NCI-H2227 (cell line): ENCODE measurements around the gene TRIO.
A peak's percentile ranks its signal among the peaks of the same experiment; 100 is the strongest.

Source experiments
- DNase-seq: peaks from one replicate; lab custom pipeline; 2025; ENCODE audit not compliant: unreplicated experiment; lab: John Stamatoyannopoulos, UW

The TRIO gene

DNA sequence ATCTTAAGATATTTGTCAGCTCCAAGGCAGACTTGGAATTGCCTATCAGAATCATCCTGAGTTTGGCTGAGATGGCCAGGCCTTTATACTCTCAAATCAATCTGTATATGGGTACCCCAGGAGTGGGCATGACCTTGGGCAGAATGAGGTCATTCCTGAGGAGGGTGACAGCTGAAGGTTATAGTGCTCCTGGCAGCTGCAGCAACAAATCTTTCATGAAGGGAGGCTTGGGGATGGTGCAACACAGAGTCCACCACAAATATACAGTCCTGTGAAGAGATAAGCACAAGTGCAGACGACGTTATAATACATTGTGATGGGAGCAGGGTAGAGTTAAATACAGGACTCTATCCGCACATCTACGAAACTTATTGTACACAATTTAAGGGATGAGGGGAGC, 21.1 kb upstream of the TRIO start:
- DNase-seq: no peak

DNA sequence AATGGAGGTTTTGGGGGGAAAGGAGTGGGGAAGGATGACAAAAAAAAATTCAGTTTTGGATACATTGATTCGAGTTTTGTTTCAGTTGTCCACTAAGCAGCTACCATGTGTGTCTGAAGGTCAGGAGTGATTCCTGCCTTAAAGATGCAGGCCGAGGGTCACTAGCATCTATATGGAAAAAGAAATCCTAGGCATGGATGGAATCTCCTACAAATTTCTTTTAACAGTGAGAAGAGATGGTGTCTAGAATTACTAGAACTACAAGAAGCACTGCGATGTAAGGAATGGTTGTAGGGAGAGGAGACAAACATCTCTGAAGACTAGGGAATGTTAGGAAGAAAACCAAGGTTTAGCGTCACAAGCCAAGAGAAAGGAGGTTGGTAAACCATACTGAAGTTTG, 19.6 kb upstream of the TRIO start:
- DNase-seq: no peak

DNA sequence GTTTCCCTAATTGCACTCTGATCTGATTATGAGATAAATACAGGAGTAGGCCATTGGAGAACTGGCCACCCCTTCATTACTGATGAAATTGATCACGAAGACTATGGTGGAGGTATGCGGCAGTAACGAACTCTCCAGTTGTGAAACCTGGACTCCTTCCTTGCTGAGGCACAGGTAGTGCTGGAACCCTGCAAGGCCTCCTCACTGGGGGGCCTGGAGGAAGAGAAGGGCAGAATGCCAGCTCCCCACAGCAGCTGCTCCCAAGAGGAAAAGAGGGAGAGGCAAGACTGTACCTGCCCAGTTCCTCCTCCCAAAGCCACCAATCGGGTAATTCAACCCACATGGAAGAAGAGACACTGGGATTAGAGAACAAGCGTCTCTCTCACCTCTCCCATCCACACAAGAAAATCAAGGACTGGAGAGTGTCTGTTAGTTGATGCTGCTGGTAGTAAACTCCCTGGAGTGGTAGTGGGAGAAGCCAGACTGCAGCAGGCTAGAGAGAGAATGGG, 19.1 kb upstream of the TRIO start:
- DNase-seq: no peak

DNA sequence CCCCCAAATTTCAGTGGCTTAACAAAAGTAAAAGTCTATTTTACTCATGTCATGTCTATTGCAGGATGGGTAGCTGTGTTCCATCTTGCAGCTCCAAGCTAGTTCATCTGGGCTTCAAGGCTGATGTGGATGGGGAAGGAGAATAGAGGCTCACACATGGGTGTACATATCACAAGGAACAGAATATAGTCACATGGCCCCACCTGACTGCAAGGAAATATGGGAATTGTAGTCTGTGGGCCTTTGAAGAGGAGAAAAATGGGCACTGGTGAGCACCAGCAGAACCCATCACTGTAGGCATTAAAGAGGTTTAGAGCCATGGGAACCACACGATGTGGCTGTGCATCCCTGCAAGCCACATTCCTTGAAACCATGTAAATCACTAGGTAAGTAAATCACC, 17.9 kb upstream of the TRIO start:
- DNase-seq: no peak

DNA sequence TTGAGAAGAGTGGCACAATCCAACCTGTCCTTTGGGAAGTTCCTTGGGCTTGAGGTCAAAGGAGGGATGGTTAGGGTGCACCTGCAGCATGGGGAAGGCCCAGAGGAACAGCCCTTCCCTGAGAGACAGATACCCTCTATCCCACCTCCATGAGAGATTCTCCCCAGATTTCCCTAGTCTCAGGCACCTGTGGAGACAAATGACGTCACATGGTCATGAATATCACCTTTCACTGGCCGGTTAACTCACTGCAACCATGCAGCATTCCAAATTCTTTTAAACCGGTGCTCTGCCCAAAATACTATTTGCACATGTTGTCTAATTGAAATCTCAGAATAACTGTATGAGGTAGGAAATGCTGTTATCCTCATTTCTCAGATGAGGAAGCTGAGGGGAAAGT, 15.6 kb upstream of the TRIO start:
- DNase-seq: no peak

DNA sequence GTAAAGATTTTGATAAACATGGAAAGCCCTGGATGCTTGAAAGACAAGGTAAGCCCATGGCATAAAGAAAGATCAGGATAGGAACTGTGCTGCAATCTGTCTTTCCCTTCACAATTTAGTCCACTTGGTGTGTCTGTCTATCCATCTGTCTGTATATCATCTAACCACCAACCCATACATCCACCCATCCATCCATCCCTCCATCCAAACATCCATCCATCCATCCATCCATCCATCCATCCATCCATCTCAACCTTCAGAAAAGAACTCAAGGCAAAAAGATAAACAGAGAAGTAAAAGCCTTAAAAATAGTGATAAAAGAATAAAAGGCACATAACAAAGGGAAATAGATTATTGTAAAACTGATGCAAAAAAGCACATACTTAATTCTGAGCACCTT, 15.1 kb upstream of the TRIO start:
- no peak for DNase-seq

DNA sequence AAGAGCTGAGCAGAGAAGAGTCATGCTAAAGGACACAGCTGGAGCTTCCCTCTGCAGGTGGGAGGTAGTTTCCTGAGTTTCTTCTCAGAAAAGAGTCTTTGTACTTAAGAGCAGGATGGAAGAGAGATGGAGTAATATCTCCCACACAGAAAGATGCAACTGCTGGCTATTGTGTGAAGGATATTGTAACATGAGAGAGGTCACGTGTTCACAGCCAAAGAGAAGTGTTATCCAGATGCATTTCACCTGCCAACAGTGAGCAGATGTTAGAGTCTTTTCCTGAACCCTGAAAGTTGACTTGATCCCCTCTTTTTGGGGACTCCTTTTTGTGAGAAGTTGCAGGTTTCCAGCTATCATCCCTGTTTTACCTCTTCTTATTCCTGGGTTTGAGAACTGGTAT, 14.0 kb upstream of the TRIO start:
- DNase-seq: no peak

DNA sequence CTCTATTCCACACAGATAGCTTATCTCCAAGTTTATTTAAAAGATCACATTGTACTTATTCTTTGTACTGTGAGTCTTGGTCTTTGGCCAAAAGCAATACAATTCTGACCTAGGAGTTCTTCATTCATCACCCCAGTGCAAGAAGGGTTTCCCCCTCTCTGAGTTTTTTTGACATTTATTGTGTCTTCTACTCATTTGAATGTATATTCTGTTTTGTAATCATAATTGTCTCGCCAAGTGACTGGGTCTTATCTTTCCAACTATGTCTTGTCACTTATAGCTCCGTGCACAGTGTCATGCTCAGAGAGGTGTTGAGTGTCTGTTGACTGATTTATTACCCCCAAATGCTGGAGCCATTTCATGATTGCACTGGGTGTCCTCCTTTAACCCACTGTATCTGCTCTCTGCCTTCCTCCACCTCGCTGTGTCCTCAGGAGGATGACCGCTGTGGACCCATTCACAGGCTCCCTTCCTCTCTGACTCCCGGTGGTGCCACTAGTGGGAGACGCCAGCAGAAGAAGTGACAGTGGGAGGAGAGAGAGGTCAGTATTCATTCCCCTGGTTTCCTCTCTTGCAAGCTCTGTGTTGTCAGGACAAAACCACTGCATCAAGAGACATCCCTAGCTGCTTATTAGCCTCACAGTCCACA, 11.2 kb upstream of the TRIO start:
- DNase-seq: no peak

DNA sequence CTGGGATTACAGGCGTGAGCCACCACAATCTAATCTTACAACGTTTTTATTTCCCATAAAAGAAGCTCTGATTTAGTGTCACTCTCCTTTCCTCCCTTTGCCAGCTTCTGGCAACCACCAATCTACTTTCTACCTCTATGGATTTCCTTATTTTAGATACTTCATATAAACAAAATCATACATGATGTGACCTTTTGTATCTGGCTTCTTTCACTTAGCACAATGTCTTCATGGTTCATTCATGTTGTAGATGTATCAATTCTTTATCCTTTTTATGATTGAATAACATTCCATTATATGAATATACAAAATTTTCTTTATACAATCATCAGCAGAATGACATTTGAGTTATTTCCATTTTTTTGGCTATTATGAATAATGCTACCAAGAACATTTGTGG, 9.7 kb upstream of the TRIO start:
- DNase-seq: no peak

DNA sequence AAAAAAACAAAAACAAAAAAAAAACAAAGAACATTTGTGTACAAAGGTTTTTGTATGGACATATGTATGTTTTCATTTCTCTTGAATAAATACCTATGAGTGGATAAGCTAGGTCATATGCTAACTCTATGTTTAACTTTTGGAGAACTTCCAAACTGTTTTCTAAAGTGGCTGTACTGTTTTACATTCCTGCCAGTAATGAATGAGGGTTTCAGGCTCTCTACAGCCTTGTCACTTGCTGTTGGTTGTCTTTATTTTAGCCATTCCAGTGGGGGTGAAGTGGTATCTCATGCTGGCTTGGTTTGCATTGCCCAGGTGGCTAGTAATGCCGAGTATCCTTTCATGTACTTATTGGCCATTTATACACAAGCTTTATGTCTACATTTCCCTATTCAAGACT, 9.1 kb upstream of the TRIO start:
- DNase-seq: no peak

DNA sequence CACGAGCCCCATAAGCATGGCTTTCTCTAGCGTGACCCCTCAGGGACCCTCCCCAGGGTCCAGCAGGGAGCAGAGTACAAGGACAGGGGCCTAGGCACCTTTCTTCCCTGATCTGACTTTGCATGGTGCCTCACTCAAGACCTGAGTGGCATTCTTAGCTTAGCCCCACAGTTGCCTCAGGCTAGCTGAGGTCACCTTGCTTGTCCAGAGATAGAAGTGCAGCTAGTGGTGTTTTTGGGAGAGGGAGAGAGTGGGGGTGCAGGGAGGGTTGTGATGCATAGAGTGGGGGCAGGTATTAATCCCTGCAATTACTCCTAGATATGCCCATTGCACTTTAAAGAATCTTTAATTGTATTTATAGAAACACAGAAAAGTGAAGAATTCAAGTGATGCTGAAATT, 8.4 kb upstream of the TRIO start:
- no peak for DNase-seq

DNA sequence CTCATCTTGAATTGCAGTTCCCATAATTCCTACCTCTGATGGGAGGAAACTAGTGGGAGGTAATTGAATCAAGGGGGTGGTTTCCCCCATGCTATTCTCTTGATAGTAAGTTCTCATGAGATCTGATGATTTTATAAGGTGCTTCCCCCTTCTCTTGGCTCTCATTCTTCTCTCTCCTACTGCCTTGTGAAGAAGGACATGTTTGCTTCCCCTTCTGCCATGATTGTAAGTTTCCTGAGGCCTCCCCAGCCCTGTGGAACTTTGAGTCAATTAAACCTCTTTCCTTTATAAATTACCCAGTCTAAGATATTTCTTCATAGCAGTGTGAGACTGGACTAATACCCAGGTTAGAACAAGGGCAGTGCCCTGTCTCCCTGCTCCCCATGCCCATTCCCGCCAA, 7.5 kb upstream of the TRIO start:
- no peak for DNase-seq

DNA sequence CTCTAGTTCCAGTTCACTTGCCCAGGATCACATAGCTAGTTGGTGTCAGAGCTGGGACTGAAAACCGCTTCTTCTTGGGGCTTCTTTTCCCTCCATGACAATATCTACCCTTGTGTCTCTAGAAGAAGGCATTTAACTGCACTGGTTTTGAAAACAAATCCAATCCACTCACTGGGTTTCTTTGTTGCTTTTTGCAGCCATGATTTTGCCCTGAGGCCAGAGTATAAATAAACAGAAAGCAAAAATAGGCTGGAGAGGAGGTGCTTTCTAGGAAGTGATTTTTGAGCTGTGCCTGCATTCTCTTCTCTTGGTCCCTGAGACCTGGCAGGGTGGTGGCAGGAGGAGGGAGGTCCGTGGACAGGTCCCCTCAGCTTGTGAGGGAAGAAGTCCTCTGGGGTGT, 6.9 kb upstream of the TRIO start:
- no peak for DNase-seq

DNA sequence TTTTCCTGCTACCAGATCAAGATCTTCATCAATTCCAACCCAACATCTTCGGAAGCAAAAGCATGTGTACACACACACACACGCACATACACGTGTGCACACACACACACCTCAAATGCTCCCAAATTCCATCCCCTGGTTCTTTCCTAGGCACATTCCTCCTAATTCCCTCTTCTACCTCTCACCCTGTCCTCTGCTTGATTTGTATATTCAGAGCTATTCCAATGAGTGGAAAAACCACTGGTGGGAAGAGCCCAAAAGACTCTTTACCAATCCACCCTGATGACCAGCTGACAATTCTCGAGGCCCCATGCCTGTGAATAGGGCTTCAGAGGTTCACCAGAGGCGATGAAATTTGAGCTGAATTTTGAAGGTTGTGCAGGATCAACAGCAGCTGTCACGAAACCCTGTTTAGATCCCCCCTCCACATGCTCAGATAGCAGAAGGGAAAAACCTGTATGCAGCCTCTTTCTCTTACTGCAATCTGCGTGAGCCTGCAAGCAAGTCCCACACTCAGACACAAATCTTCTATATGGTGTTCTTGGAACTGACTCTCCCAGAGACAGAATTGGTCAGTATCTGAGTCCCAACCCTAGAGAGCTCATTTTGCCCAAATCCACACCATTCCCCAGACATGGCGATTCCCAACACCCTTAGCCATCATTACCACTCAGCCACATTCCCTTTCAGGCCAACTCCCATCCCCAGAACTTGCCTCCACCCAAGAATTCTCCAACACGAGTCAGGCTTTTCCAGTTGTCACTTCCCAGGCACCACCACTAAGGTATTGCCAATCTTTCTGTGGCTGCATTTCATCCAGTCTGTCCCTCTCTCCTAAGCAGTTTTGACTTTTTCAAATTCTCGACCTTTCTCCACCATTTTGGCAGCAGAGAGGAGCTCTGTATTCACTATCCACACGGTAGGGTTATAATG, 4.3 kb upstream of the TRIO start:
- no peak for DNase-seq

DNA sequence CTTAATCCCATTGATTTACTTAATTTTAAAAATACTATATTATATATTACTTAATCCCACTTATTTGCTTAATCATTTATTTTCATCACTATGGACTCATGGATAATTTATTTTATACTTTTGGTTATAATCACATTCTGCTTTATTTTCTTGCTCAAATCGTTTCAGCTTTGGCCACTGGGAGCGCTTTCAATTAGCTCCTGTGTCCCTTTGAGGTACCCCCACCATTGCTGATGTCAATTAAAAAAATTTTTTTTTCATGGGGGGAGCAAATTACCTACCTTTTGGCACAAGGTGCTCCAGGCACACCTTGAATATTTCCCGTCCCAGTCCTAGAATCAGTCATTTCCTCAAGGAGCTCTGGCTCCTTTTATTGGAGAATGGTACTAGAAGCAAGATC, 1.4 kb upstream of the TRIO start:
- DNase-seq: no peak

DNA sequence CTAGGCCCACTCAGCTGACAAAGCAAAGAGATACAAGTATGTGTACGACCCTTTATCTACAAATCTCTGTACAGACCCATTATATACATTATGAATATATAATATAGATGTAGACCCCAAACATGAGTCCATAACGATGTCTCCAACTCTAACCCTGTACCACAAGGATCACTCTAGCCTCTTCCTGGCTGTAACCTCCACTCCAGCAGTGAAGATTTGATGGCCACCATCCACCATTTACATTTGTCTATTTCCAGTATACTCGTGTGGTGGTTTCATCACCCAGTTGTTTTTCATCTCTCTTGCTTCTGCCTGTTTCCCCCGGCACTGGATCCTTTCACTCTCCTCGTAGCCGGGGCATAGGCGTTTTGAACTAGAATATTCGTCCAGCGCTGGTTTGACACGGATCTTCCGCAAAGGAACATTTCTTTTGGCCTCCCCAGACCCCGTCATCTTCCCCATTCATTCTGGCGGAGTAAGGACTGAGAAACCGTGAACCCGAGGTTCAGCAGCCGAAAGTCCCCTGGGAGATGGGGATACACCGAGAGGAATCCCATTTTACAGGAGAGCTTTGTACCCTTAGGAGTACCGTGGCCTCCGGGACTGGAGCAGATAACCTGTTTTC, 828 bp upstream of the TRIO start:
- peak; percentile 48 for DNase-seq

DNA sequence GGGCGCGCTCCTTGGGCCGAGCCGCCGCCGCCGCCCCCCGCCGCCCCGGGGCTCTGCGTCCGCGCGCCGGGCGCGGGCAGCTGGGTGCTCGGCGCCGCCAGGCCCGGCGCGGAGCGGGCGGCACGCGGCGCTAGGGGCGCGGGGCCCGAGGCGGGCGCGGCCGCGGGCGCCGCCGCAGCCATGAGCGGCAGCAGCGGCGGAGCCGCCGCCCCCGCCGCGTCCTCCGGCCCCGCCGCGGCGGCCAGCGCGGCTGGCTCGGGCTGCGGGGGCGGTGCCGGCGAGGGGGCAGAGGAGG, 351 bp downstream of the TRIO start:
- DNase-seq: no peak

DNA sequence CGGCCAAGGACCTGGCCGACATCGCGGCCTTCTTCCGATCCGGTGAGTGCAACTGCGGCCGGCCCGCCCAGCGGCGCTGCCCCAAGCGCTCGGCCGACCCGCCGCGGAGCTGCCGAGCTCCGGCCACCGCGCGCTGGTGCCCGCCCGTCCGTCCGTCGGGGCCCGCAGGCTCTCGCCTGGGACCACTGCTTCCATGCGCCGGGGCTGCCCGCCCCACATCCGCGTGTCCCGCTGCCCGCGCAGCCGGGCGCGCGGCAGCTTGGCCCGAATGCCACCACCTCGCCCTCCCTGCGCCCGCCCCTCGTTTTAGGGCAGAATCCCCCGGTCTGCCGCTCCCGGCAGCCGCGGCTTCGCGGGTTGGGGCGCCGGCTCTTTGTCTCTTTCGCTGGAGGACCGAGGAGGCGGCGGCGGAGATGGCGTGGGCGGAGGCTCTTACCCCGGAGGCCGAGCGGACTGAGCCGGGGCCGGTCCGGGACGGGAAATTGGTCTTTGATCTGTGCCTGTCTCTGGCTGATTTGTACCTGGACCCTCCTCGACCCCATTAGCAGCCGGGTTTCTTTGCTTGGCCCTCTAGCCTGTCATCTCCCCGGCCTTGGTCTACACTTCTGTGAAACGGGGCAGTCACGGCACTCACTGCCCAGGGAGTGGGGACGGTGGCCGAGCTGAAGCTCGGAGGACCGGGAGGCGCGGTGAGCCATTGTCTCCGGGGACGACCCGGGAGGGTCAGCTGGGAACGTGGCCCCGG, 871 bp downstream of the TRIO start:
- DNase-seq: peak; percentile 57

DNA sequence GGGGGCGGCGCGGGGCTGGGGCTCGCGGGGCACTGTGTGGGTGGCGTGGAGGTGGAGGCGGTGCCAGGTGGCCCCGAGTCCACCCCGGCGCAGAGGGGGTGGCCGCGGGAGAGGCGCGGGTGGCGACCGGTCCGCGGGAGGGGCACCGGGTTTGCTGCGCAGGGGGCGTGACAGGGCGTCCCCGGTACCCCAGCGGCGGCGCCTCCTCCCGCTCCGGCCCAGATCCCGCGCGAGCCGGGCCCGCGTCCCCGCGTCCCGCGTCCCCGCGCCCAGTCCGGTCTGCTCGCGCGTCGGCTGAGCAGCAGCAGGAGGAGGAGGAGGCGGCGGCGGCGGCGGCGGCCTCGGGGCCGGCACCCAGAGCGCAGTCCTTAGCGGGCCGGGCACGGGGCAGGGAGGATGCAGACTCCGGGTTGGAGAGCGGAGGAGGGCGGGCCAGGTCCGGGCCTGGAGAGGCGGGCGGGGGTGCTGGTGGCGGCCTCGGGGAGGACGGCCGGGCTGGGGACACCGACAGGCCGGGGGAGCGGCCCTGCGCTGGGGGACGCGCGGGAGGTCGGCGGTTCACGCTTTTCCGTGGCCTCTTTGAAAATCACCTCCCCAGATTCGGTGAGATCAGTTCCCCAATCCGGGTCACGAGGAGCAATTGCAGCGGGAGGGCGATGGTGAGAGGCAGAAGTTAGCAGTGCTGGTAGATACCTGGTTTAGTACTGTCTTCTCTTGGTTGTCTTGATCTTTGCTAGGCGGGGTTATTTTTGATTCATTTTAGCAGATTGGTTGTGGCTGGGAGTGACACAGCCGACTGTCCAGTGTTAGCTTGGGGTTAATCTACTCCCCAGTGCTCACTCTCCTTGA, 1.7 kb downstream of the TRIO start:
- peak; percentile 61 for DNase-seq

DNA sequence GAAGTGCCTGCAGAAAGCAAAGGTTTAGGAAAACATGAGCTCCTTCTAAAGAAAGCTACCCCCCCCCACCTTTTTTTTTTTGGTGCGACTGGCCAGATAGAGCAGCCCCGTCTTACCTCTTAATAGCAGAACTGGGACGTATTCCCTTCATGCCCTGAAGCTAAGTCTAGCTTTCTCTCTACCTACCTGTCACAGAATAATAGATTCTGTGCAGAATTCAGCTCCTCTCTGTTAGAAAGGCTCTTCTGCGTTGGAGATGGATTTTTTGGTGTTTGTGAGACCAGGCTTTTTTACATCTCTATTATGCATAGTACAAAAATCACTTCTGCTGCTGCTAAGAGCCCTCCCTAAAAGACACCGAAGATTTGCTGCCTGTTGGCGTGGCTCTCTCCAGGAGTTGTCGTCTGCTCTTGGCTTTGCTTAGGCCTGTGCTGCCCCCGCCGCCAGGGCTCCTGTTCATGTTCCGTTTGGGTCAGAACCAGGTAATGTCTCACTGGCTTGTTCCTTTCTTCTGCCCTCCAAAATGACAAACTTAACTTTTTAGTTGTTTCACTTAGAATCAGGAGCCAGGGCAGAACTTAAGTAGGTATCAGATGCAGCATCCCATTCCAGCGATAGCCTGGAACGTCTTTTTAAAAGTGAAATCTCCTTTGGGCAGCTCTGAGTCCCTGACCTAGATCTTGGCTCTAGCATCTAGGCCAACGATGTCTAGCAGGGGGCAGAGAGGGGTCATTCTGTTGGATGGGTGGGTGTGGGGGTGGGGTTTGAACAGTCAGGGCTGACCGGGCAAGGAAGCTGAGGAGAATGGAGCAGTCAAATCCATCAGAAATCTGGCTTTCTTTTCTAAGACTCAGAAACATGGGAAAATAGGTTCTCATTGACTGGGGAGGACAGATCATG, 2.5 kb downstream of the TRIO start:
- DNase-seq: no peak
